ENCODE measurements around the gene HOXA3.

DNA sequence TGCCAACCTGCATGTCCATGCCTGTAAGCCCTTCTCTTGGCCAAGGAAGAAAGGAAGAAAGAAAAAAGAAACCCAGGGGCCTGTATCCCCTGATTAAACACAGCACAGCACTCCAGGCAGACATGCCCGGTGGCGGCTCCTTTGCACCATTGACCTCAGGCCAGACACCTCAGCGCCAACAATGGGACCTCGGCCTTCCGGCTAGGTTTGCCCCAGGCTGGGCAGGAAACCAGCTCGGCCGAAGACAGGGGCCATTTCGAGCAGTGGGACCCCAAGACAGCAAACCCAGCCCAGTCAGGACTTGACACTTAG lies 18.9 kb upstream of the HOXA3 start:
- no peak for TF ChIP-seq YY1 (IDR thresholded peaks at IDR 0.05; ENCODE audit: insufficient read depth, insufficient replicate concordance, low read depth, low read length)
- no peak for TF ChIP-seq ATRX (CRISPR knock-in tag; IDR thresholded peaks at IDR 0.05; ENCODE audit: borderline replicate concordance)
- no peak for TF ChIP-seq RNF2 (conservative IDR thresholded peaks at IDR 0.05; ENCODE audit: low read depth)
- no peak for TF ChIP-seq ZSCAN31 (CRISPR knock-in tag; IDR thresholded peaks at IDR 0.05; ENCODE audit: low read depth)
- TF ChIP-seq SMC3 (IDR thresholded peaks at IDR 0.05; ENCODE audit: low read length) = no peak
- TF ChIP-seq JUNB (CRISPR knock-in tag; IDR thresholded peaks at IDR 0.05; ENCODE audit: borderline replicate concordance) = no peak
- no peak for TF ChIP-seq JARID2 (CRISPR knock-in tag; IDR thresholded peaks at IDR 0.05; ENCODE audit: insufficient replicate concordance)
- no peak for TF ChIP-seq PTBP1 (IDR thresholded peaks at IDR 0.05; ENCODE audit: low read depth, low read length, poor library complexity, severe bottlenecking)

Data from HepG2 (cell line).